GM18867 (cell line): ENCODE measurements around the gene FAM234A.
"Not testable (repeated sequence)": the region's sequence is repeated elsewhere in the genome, so short reads cannot be mapped to it uniquely, and the experiment has no call there.

Source experiments
- ATAC-seq: cut with Tn5 transposase; IDR thresholded peaks from one replicate; pipeline ENCODE4 v1.9.1; 2021; ENCODE audit warnings: mild to moderate bottlenecking, moderate library complexity; ENCODE audit not compliant: unreplicated experiment

The FAM234A gene, protein sequence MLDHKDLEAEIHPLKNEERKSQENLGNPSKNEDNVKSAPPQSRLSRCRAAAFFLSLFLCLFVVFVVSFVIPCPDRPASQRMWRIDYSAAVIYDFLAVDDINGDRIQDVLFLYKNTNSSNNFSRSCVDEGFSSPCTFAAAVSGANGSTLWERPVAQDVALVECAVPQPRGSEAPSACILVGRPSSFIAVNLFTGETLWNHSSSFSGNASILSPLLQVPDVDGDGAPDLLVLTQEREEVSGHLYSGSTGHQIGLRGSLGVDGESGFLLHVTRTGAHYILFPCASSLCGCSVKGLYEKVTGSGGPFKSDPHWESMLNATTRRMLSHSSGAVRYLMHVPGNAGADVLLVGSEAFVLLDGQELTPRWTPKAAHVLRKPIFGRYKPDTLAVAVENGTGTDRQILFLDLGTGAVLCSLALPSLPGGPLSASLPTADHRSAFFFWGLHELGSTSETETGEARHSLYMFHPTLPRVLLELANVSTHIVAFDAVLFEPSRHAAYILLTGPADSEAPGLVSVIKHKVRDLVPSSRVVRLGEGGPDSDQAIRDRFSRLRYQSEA

DNA sequence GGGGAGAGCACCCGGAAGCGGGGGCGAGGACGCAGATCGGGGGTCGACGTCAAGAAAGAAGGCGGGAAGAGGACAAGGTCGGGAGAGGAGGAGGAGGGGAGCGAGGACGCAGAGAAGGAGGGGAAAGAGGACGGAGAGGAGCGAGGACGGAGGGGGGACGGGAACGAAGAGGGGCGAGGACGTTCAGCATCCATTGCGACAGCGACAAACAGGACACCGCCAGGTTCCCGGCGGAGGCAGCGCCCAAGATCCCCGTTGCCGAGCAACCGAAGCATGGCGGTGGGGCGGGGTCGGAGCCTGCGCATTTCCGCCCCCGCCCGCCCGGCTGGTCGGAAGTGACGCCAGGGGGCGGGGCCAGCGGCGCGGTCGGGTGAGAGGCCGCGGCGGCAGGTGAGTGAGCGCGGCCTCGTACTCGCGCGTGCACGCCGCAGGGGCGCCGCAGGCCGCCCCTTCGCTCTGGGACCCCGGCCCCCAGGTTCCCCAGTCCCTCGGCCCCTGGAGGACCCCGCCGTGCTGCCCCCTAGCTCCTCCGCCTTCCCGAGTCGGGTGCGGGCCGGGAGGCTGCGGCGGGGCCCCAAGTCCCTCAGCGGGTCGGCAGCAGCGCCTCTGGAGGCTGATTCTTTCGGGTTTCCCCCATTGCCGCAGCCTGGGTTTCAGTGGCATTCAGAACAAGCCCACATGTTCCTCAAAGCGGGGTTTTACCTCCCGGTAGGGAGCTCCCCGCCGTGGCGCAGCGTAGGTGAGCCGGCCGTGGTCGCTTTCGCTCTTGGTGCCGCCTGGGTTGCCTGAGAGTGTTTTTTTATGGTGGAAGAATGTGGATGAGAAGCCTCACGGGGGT lies at the start of gene FAM234A:
Gene FAM234A (plus strand): TSS at position 354 of the 838 bp plus-strand sequence. CDS start 19,593 bp downstream, outside the sequence.
- ATAC-seq = peak; percentile 80

DNA sequence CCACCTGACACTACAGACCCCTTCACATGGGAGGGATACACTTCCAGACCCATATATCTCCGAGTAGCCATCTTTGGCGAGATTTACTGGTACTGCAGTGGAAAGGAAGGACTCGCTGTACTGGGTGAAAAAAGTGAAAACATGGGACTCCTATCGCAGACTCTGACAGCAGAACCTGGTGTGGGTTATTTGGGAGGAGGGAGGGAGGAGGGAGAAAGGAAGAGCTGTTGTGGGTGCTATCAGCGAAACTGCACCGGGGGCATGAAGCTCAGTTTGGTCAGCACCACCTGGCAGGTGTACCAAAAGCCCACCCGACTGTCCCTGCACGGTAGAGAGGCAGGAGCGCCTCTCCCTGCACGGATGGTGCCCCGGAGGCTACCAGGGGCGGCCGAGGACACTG lies 49.4 kb upstream of the FAM234A start:
- no peak for ATAC-seq

DNA sequence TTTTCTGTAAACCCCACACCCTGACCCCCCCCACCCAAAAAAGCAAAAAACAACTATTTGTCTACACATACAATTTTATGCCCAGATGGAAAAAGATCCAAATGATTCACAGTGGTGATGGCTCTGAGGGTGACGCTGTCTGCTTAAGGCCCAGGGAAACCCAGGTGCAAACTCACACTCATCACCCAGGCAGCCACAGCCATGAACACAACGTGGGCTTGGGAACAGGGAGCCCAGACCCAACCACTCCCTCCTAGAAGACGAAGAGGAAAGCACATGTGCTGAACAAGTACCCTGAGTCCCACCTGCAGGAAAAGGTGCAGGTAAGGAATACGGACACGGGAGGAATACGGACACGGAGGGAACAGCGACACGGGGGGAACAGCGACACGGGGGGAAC lies 48.9 kb upstream of the FAM234A start:
- no peak for ATAC-seq

DNA sequence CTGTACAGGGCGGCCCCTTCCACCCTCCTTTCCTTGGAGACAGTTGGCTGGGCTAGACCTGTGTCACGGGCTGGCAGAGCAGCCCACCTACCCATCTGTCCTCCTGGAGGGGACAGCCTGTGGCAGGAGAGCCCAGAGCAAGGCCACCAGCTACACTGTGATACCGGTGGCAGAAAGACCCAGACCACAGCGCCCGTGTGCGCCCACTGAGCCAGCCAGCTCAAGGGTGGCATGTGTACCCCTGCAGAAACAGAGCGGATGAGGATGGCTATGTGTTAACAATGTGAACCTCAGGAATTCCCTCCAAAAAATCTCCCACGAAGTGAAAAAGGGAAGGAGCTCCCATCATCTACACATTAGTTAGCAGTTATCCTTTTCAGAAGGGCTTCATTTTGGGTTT lies 47.3 kb upstream of the FAM234A start:
- ATAC-seq = no peak

DNA sequence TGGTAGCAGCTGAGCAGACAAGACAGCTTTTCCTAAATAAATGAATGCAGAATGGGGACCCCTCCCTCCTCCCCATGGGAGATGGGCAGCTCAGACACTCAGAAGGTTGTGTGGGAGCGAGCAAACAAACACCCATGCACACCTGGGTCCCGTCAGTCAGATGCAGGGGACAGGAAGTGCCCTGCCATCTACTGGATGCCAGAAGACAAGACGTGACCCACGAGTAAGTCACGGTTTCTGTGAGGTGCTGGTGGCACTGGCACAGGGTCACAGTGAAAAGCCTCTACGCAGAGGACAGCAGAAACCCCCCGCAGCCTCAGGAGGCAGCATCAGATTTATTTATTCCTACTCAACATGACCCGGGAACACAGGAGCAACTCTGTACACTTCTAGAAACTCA lies 45.9 kb upstream of the FAM234A start:
- ATAC-seq = no peak

DNA sequence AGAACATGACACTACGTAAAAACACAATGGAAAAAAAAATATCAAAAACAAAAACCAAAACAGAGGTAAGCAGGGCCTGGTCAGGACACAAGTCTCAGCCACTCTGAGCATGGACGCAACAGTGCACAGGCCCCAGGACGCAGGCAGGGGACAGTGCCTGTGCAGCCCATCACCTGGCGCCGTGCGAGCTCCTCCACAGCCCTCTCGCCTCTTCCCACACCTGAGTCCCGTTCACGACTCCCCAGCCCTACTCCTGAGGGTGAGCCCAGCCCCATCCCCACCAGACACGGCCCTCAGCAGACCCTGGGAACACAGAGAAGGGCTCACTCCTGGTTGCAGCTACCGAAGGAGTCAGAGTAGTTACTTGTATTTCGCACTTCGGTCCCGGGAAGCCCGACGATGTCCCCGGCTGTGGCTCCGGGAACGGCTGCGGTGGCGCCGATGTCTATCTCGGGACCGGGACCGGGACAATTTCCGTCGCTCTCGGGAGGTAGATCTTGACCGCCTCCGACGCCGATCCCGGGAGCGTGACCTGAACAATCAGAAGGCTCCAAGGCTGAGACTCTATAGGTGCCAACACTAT lies 44.9 kb upstream of the FAM234A start:
- no peak for ATAC-seq

DNA sequence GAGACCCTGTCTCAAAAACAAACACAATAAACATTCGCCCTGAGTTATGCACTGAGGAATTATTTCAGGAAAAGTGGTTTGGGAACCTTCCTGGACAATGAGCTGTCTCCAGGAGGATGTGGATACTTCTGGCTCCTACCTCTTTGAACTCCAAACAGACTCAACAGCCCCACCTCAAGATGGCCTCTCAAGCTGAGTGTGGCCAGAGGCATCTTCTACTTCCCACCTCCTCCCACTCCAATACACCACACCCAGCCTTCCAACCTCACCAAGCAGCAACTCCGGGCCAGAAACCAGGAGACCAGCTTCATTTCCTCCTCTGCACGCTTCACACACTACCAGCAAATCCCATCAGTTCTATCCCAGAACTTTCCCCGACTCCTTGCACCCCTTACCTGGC lies 42.8 kb upstream of the FAM234A start:
- ATAC-seq = no peak

DNA sequence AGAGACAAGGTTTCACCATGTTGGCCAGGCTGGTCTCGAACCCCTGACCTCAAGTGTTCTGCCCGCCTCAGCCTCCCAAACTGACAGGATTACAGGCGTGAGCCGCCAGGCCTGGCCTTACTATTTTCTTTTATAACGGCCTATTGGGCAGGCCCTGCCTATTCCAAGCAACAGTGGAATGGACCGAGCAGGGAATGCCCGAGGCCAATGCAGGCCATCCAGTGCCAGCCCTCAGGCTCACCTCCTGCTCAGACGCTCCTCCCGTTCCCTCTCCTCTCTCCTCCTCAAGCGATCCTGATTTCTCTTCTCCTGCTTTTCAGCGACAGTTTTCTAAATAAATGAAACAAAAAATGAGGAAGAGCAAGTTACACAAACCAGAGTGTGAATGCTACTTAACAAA lies 41.9 kb upstream of the FAM234A start:
- ATAC-seq = no peak

DNA sequence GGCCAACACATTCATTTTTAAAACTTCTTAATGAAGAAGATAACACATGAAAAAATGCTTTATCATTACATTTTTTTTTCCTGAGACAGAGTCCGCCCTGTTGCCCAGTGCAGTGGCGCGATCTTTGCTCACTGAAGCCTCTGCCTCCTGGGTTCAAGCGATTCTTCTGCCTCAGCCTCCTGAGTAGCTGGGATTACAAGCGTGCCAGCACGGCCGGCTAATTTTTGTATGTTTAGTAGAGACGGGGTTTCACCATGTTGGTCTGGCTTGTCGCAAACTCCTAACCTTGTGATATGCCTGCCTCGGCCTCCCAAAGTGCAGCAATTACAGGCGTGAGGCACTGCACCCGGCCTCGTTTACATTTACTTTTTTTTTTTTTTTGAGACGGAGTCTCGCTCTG lies 41.2 kb upstream of the FAM234A start:
- no peak for ATAC-seq

DNA sequence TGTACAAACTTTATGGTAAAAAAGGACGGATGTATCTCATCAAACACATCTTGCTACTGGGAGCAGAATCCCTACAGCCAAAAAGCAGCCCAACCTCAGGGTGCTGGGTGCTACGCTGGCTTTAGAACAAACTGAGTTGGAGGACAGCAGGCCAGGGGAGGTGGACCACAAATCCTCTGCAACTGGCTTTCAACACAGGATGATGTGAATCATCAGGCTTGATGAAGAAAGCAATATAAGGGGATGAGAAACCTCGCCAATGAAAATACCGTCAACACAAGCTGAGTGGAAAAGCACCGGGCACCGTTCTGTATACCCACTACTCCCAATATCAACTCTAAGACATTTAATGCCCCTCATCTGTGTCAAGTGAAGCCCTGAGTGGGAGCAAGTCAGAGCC lies 40.1 kb upstream of the FAM234A start:
- no peak for ATAC-seq

DNA sequence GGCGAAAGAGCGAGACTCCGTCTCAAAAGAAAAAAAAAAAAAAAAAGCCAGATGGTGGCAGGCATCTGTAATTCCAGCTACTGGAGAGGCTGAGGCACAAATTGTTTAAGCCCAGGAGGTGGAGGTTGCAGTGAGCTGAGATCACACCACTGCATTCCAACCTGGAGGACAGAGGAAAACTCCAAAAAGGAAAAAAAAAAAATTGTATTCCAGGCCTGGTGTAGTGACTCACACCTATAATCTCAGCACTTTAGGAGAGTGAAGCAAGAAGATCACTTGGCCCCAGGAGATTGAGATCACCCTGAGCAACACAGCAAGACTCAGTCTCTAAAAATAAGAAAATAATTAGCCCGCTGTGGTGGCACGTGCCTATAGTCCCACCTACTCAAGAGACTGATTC lies 34.2 kb upstream of the FAM234A start:
- no peak for ATAC-seq

DNA sequence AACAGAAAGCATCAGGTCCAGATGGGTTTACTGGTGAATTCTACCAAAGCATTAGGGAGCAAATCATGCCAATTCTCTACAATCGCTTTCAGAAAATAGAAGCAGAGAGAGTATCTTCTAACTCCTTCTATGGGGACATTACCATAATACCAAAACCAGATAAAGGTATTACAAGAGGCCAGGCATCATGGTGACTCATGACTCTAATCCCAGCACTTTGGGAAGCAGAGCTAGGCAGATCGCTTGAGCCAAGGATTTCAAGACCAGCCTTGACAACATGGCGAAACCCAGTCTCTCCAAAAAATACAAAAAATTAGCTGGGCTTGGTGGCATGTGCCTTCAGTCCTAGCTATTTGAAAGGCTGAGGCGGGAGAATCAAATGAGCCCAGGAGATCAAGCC lies 31.4 kb upstream of the FAM234A start:
- ATAC-seq = no peak

DNA sequence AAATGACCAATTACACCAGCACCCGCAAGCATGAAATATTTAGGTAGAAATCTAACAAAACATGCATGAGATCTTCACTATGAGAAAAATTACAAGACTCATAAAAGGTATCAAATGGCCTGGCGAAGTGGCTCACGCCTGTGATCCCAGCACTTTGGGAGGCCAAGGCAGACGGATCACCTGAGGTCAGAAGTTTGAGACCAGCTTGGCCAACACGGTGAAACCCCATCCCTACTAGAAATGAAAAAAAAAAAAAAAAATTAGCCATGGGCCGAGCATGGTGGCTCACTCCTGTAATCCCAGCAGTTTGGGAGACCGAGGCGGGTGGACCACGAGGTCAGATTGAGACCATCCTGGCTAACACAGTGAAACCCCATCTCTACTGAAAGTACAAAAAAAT lies 30.6 kb upstream of the FAM234A start:
- ATAC-seq = not testable (repeated sequence)

DNA sequence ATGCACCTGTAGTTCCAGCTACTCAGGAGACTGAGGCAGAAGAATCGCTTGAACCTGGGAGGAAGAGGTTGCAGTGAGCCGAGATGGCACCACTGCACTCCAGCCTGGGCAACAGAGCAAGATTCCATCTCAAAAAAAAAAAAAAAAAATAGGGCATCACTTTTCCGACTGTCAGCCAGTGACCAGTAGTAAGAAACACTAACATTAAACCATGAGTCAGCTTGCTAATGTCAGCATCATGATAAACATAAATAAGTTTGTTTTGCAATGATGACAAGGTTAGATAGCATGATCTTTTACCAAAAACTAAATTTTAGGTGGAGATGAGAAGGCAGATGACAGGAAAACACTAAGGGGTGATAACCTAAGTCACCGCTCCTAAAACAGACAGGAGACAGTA lies 25.3 kb upstream of the FAM234A start:
- not testable (repeated sequence) for ATAC-seq

DNA sequence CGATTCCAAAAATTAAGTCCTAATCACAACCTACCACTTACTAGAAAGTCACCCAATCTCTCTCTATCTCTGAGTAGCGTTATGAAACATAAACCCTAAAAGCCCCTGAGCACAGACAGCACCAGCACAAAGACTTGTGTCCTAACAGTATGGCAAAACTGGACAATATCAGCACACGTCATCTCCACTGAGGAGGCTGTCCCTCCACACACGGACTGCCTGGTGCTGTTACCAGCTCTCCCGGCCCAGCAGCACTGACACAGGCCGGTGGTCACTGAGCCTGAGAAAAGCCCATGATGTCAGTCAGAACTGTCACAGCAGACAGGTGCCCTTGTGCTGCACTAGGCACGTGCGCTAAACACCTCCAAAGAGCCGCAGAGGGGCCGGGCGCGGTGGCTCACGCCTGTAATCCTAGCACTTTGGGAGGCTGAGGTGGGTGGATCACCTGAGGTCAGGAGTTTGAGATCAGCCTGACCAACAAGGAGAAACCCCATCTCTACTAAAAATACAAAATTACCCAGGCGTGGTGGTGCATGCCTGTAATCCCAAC lies 22.9 kb upstream of the FAM234A start:
- not testable (repeated sequence) for ATAC-seq

DNA sequence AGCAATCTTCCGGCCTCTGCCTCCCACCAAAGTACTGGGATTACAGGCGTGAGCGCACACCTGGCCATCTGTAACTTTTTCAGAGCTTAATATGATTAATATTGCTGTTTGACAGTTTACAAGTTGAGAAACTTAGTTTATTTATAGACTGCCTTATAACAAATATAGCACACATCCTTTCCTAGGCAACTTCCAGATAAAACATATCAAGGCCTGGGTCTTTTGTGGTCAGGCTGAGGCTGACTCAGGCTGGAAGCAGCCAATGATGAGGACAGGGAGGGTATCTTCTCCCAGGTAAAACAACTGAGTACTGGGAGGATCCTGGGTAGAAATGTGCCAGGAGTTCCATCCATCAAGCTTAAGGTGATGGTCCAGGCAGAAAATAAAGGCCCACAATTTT lies 21.6 kb upstream of the FAM234A start:
- ATAC-seq = no peak

DNA sequence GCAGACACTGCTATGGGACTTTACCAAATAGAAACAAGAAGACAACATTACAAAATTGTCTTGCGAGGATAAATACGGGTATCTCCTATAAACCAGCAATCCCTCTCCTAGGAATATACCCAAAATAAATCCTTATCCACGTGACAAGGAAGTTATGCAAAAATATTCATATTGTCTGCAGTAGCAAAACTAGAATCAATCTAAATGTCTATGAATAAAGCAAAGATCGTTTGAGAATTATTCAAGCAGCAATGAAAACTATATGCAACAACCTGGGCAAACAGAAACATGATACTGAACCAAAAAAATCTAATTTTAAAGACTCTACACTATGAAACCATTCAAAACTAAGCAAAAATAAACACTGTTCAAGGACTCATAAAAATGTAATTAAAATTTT lies 14.6 kb upstream of the FAM234A start:
- ATAC-seq = no peak

DNA sequence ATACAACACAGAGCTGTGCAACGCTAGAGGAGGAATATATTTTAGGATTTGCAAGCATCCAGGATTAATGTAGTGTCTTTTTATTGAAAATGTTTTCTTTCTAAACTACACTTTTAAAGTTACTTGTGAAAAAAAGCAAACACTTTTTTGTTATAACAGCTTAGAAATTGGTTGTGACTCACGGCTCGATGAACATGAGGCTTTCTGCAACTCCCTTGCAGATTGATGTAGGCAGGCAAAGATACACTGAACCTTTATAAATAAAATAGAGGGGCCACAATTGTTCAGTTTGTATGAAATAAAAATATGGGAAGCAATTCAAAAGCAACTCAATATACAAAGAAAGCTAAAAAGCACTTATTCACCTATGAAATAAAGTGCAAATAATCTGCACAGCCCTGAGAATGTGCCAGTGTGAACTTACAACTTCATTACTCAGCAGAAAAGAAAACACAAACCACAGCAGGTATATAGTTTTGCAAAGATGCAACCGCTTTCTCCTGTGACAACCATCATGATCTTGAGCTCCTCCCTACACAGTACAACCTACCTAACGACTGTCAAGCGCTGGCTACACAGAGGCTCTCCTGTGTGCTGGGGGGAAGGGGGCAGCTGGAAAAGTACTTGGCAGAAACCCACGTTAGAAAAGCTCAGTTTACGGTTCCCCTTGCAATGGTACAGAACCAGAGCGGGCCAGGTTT lies 6.3 kb upstream of the FAM234A start:
- no peak for ATAC-seq

DNA sequence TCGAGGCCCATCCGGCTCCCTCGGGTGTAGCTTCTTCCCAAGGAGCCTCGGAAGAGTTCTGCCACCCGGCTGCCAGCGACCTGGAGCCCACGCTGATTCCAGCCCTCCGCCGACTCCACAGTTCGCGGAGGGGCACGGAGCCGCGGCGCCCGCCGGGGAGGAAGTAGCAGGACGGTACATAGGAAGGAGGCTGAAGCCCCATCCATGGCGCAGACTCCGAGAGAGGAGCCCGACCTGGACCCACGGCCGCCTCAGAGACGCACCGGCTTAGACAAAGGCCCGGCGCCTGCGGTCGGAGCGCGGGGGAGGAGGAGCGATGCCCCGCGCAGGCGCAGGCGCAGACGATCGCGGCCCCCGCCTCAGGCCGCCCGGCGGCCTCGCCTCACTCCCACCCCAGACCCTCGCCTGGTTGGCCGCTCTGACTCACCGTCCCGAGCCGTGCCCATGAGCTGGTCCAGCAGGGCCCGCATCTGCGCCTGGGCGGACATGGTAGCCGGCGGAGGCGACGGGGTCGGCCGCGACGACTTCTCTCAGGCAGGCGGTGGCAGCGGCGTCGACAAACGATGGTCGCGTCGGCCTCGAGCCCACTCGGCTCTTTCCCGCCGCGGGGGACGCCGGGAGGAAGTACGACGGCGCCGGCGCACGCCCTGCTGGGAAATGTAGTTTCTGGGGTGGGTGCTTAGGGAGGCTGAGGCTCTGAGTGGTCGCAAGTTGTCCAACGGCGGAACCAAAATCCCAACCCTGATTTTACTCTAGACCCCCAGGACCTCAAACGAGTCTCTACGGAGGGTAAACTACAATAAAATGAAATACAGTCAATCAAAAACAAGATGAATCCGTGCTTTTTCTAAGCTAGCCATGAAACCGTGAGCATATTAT lies 5.5 kb upstream of the FAM234A start, which contains the start of gene LUC7L:
Gene LUC7L (minus strand): TSS at position 598 of the 879 bp plus-strand sequence. CDS start 110 bp downstream, at position 488.
- peak; percentile 78 for ATAC-seq
